ENCODE data around the gene CHN1. TPM values are rescaled to one million over a fixed set of nuclear protein-coding genes. Genes with fewer than 3 reads are reported as not detected.

CHN1 gene
- total RNA-seq, 1 donor from 2014 or later = 30.6 TPM

DNA sequence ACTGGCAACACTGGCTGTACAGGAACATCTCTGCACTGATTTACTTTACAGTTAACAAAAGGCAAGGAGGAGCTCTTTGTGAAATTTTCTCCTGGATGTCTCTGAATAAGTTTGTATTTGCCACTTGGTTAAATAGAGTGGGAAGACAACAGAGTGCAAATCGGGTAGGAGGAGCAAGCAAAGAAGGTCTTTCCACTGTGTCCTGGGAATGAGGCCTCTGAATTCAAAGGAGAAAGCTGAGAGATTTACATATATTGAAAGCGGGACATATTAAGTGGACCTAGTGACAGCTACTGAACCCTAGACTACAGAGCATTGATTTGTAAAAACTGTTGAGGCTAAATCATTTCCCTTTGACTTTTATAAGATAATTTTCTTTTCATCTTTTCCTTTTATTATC lies 123.5 kb downstream of the CHN1 start:
- no peak for DNase-seq
- H3K4me1 ChIP-seq = no peaks in the 10 kb centered on the region
- TF ChIP-seq, protein P1, sequence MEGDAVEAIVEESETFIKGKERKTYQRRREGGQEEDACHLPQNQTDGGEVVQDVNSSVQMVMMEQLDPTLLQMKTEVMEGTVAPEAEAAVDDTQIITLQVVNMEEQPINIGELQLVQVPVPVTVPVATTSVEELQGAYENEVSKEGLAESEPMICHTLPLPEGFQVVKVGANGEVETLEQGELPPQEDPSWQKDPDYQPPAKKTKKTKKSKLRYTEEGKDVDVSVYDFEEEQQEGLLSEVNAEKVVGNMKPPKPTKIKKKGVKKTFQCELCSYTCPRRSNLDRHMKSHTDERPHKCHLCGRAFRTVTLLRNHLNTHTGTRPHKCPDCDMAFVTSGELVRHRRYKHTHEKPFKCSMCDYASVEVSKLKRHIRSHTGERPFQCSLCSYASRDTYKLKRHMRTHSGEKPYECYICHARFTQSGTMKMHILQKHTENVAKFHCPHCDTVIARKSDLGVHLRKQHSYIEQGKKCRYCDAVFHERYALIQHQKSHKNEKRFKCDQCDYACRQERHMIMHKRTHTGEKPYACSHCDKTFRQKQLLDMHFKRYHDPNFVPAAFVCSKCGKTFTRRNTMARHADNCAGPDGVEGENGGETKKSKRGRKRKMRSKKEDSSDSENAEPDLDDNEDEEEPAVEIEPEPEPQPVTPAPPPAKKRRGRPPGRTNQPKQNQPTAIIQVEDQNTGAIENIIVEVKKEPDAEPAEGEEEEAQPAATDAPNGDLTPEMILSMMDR (IDR thresholded peaks at IDR 0.05) = no peak
- no peaks in the 10 kb centered on the region for H3K9me3 ChIP-seq
- no peaks in the 10 kb centered on the region for H3K36me3 ChIP-seq
- H3K27me3 ChIP-seq = no peaks in the 10 kb centered on the region
- intact Hi-C loops (cut with DNase I) = no loop called here
- H3K27ac ChIP-seq = no peak overlapping the region
- ATAC-seq = no peak
- no peak overlapping the region for H3K4me3 ChIP-seq

DNA sequence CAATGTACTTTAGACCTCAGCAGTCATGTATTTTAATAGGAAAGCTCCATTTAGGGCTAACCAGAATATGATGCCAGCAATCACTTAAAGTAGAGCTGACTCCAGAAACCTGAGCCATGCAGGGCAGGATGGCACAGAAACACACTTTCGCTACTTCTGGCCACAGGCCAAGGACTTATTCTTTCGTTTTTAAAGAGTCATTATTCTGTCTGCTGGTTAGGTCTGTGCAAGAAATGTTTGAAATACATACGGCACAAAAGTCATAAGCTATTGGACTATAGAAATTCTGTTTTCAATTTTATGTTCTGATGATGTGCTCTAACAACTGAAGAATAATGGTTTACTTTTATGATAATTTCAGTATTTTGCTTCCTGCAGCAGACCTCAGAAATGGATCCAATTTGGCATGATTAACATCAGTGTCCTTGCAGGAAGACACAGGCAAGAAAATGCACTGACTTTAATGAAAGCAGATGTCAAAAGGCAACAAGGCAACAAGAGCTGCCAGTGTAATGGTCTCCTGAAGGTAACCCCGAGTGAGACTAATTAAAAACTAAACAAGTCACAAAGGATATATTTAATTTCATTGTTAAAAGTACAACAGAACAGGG lies 126.5 kb downstream of the CHN1 start:
- no peaks in the 10 kb centered on the region for H3K27me3 ChIP-seq
- ATAC-seq = no peak
- intact Hi-C loops (cut with DNase I) = no loop called here
- H3K4me3 ChIP-seq = peak overlapping the region; percentile 31
- TF ChIP-seq, protein P1 (IDR thresholded peaks at IDR 0.05) = no peak
- no peak for DNase-seq
- no peak overlapping the region for H3K27ac ChIP-seq
- H3K4me1 ChIP-seq = no peaks in the 10 kb centered on the region
- H3K9me3 ChIP-seq = no peaks in the 10 kb centered on the region
- no peaks in the 10 kb centered on the region for H3K36me3 ChIP-seq

DNA sequence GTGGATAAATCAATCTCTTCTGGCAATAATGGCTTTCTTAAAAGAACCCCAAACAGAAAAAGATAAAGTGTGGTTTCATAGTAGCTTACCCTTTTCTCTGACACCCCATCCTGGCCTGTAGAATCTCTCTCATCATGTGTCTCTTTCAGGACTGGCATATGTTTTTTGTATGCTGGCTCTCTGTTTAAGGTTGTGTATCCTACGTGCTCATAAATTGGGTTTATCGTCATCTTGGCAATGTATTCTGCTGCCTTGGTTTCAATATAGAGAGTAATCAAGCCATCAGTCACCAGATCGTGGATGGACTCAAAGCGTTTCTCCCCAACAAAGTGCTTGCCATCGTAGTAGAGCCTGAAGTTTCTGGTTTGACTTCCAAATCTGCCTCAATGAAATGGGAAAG lies 127.4 kb downstream of the CHN1 start:
- no peak overlapping the region for H3K4me3 ChIP-seq
- DNase-seq = no peak
- no peak for ATAC-seq
- no peaks in the 10 kb centered on the region for H3K36me3 ChIP-seq
- no peaks in the 10 kb centered on the region for H3K9me3 ChIP-seq
- TF ChIP-seq, protein P1 (IDR thresholded peaks at IDR 0.05) = no peak
- intact Hi-C loops (cut with DNase I) = no loop called here
- no peak overlapping the region for H3K27ac ChIP-seq
- no peaks in the 10 kb centered on the region for H3K27me3 ChIP-seq
- no peaks in the 10 kb centered on the region for H3K4me1 ChIP-seq

DNA sequence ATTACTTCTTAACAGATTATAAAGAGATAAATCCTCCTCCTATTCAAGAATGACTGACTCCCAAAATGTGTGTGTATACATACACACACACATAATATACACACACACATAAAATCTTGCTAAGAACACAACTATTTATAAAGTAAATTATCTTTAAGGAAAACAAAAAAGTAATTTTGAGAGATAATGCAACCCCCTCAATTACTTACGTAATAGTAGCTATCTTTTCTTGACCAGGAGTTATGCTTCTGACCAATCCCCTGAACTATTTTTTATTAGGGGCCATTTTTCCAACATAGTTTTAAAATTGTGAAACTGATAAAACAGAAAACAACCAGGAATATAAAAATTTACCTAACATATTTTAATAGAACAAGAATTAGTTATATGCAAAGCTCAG lies 127.9 kb downstream of the CHN1 start:
- Histone ChIP-seq H3K36me3 (no peaks in the 10 kb centered on the region), H3K4me3 (no peak overlapping the region), H3K9me3 (no peaks in the 10 kb centered on the region), H3K4me1 (no peaks in the 10 kb centered on the region), H3K27me3 (no peaks in the 10 kb centered on the region), H3K27ac (no peak overlapping the region)
- DNase-seq = no peak
- TF ChIP-seq, protein P1 (IDR thresholded peaks at IDR 0.05) = no peak
- ATAC-seq = no peak
- intact Hi-C loops (cut with DNase I) = no loop called here

DNA sequence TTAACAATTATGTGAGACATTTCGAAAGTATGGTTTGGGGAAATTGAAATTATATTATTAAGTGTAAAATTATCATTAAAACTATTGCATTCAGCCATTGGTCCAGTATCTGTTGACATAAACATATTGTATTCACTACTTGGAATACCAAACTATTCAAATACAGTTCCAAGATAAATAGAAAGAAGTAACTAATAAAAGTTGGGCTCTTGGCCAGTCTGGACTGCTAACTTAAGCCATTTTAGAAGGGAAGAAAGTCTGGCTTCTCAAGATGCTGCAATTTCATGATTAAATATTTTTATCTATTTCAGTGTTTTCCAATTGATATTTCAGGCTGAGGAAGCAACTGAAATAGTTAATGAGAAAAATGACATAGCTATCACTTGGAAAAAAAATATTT lies 131.1 kb downstream of the CHN1 start:
- Histone ChIP-seq H3K9me3 (no peaks in the 10 kb centered on the region), H3K27me3 (no peaks in the 10 kb centered on the region), H3K4me1 (no peaks in the 10 kb centered on the region), H3K27ac (no peak overlapping the region), H3K4me3 (no peak overlapping the region), H3K36me3 (no peaks in the 10 kb centered on the region)
- TF ChIP-seq, protein P1 (IDR thresholded peaks at IDR 0.05) = no peak
- ATAC-seq (no peak), DNase-seq (no peak)
- intact Hi-C loops (cut with DNase I) = no loop called here

DNA sequence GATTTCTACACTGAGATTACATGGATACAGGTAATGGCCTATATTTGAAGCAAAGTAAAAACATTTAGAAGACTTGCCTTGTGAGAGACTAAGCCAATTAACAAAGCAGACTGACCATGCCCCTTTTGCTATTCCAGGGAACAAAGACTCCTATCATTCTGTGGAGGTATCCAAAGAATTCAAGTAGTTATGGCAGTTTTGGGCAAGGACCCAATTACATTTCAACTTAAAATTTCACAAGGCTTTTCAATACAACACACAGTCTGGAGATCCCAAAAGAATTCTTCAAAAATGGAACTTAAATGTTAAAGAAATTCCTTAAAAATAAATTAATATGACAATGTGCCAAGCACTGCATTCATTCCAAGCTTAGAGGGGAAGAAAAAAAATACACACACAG lies 131.7 kb downstream of the CHN1 start:
- H3K27me3 ChIP-seq = no peaks in the 10 kb centered on the region
- TF ChIP-seq, protein P1 (IDR thresholded peaks at IDR 0.05) = no peak
- ATAC-seq = no peak
- no peaks in the 10 kb centered on the region for H3K9me3 ChIP-seq
- H3K27ac ChIP-seq = no peak overlapping the region
- H3K4me3 ChIP-seq = no peak overlapping the region
- H3K4me1 ChIP-seq = no peaks in the 10 kb centered on the region
- no peak for DNase-seq
- intact Hi-C loops (cut with DNase I) = no loop called here
- H3K36me3 ChIP-seq = no peaks in the 10 kb centered on the region
